GM18498 (cell line): ENCODE data around the gene SMIM13.
"Not testable (repeated sequence)": the region's sequence is repeated elsewhere in the genome, so short reads cannot be mapped to it uniquely, and the experiment has no call there.

Source experiments
- ATAC-seq: cut with Tn5 transposase; IDR thresholded peaks from one replicate; pipeline ENCODE4 v1.9.1; 2021; ENCODE audit warnings: mild to moderate bottlenecking, moderate library complexity; ENCODE audit not compliant: unreplicated experiment

SMIM13 gene

GRCh38 chr6:11083491-11083890 lies 10.1 kb upstream of the SMIM13 start:
- ATAC-seq: no peak

- no peak for ATAC-seq
Observed at GRCh38 chr6:11083956-11084355, 9.7 kb upstream of the SMIM13 start.

- no peak for ATAC-seq
Observed at GRCh38 chr6:11085758-11086435, 7.7 kb upstream of the SMIM13 start.

- ATAC-seq: not testable (repeated sequence)
Observed at GRCh38 chr6:11087141-11087812, 6.4 kb upstream of the SMIM13 start.

- ATAC-seq: no peak
Observed at GRCh38 chr6:11089695-11090094, 3.9 kb upstream of the SMIM13 start.

GRCh38 chr6:11091141-11091540 lies 2.5 kb upstream of the SMIM13 start:
- ATAC-seq: not testable (repeated sequence)

- ATAC-seq: peak; percentile 47
Observed at GRCh38 chr6:11092668-11093375, 812 bp upstream of the SMIM13 start.

GRCh38 chr6:11093376-11093625 lies 333 bp upstream of the SMIM13 start:
- ATAC-seq: peak; percentile 20

GRCh38 chr6:11094411-11094851 lies 797 bp downstream of the SMIM13 start:
- peak; percentile 38 for ATAC-seq

GRCh38 chr6:11094941-11095340 lies 1.3 kb downstream of the SMIM13 start:
- ATAC-seq: no peak

GRCh38 chr6:11096109-11096508 lies 2.5 kb downstream of the SMIM13 start:
- ATAC-seq: no peak

- ATAC-seq: no peak
Observed at GRCh38 chr6:11097476-11097875, 3.8 kb downstream of the SMIM13 start.

GRCh38 chr6:11098004-11098403 lies 4.4 kb downstream of the SMIM13 start:
- ATAC-seq: no peak

- ATAC-seq: no peak
Observed at GRCh38 chr6:11101417-11101816, 7.8 kb downstream of the SMIM13 start.

- no peak for ATAC-seq
Observed at GRCh38 chr6:11103065-11103464, 9.4 kb downstream of the SMIM13 start.

- ATAC-seq: no peak
Observed at GRCh38 chr6:11108726-11109125, 15.1 kb downstream of the SMIM13 start.

GRCh38 chr6:11110921-11111768 lies 17.5 kb downstream of the SMIM13 start, which contains the start of gene ERVFRD-1:
ERVFRD-1 (minus strand) TSS chr6:11111725; CDS start chr6:11105310, 6,415 bp downstream.
- no peak for ATAC-seq

GRCh38 chr6:11111769-11112437 lies 18.3 kb downstream of the SMIM13 start:
- ATAC-seq: no peak

- ATAC-seq: no peak
Observed at GRCh38 chr6:11113038-11113437, 19.4 kb downstream of the SMIM13 start.

GRCh38 chr6:11115808-11116536 lies 22.3 kb downstream of the SMIM13 start:
- ATAC-seq: not testable (repeated sequence)
